ENCODE measurements around the gene TSHZ3. TPM values are rescaled to one million over a fixed set of nuclear protein-coding genes. Genes with fewer than 3 reads are reported as not detected.
A peak's percentile ranks its signal among the peaks of the same experiment; 100 is the strongest.

The TSHZ3 gene
- total RNA-seq, 8 experiments from 2014 or later, result 2.2 to 22.2 (median 14.0) TPM

DNA sequence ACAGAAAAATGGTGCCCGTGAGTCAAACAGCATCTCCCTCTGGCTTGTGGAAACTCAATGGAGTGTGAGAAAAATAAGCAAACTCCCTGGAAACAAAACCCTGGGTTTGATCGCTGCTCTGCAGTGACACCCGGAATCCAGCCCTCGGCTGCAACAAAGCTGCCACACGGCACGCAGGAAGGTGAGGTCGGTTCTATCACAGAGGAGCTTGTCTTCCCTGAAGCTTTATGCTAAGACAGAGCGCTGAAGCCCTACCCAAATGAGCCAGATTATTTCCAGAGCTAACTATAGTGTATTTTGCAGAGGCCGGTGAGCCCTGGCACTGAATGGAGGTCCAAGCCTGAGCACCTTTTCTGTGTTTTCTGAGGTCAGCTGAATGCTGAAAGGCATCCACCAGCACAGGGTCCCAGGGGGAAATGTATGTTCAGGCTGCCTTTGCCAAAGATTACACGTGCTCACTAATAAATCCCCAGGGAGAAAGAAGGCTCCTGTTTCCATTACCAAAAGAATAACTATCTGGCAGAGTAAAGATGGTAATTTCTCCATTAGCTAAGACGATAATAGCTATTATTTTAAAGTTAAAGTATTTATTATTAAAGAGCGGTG is 77.8 kb downstream of the TSHZ3 start:
- in situ Hi-C loops (cut with MboI; ENCODE audit: low pct_unique_long_range_greater_than_20kb in 2 of 9, low sequenced_read_pairs in 9 of 9, unreplicated experiment in 9 of 9), result no loop called here
- ATAC-seq (replicated peaks in 6 of 8), result peak in 5 of 8 experiments; percentile 30 to 61 (median 46)
- 44 to 90% (median 67%) methylated on average over 2 to 11 of the region's 12 CpGs; no CpG with 5 or more reads in 1 of the 10 experiments for WGBS, 10 experiments
- Histone ChIP-seq H3K27ac (peak overlapping the region; percentile 34 to 83), H3K4me3 (no peak overlapping the region), H3K4me1 (replicated peaks in 1 of 2) (peaks cover 47 to 81% of the 10 kb centered on the region in 2 donors)

DNA sequence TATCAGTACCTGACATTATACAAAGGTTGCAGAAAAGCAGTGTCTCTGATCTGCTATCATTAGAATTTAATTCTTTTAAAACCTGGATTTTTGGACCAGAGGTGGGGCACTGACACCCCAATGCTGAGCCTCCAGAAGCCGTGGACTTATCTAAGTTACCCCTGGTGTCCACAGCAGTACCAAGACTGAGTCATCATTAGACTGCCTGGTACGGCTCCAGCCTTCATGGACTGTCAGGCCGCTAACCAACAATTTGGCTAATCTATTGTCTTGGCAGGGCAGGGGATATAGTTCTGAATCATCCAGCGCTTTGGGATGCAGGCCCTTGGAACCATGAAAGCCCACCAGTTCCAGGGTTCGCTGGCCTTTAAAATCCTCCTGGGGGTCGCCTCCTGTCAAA is 78.3 kb downstream of the TSHZ3 start:
- ATAC-seq (replicated peaks in 6 of 8), result peak in 5 of 8 experiments; percentile 22 to 39 (median 29)
- in situ Hi-C loops (cut with MboI; ENCODE audit: low pct_unique_long_range_greater_than_20kb in 2 of 9, low sequenced_read_pairs in 9 of 9, unreplicated experiment in 9 of 9), result no loop called here
- WGBS, 10 experiments, result 53 to 92% (median 74%) methylated on average over 1 to 5 of the region's 6 CpGs; no CpG with 5 or more reads in 4 of the 10 experiments

DNA sequence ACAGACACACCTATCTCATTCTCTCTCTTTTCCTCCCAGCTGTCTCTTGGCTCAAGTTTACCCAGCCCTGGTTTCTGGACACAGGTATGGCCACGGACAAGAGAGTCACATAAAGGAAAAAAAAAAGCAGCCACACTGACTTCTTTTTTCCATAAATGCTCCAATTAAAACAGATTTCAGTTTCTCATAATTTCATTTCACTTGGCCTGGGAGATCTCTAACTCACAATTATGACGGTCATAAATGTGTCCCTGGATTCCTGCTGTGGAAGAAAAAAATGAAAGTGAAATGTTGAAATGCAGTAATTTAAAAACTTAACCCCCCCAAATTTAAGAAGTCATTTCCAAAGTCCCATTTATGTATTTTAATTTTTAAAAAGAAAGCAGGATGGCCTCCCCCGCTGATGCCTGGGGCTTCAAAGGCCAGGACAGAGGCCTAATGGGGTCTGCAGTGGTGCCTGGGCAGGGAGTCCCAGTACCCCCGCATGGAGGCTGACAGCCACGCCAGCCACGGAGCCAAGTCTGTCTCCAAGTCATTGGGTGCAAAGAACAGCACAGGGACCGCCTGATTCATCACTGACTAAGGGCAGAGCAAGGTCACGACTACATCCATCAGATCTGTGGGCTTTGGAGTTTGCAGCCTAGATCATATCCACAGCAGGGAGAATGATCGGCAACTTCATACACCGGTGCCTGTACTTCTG is 79.7 kb downstream of the TSHZ3 start:
- Histone ChIP-seq H3K4me3 (no peak overlapping the region), H3K4me1 (replicated peaks in 1 of 2) (peaks cover 29 to 64% of the 10 kb centered on the region in 2 donors), H3K27ac (no peak overlapping the region)
- in situ Hi-C loops (cut with MboI; ENCODE audit: low pct_unique_long_range_greater_than_20kb in 2 of 9, low sequenced_read_pairs in 9 of 9, unreplicated experiment in 9 of 9), result no loop called here
- ATAC-seq (replicated peaks in 6 of 8), result peak in 5 of 8 experiments; percentile 39 to 63 (median 44)
- 33 to 100% (median 88%) methylated on average over 1 to 9 of the region's 10 CpGs; no CpG with 5 or more reads in 2 of the 10 experiments for WGBS, 10 experiments

More for the DNA sequence above, 78.3 kb downstream of the TSHZ3 start:
- peak overlapping the region; percentile 34 to 83 for H3K27ac ChIP-seq
- H3K4me3 ChIP-seq, result no peak overlapping the region
- peaks cover 42 to 77% of the 10 kb centered on the region in 2 donors for H3K4me1 ChIP-seq (replicated peaks in 1 of 2)

DNA sequence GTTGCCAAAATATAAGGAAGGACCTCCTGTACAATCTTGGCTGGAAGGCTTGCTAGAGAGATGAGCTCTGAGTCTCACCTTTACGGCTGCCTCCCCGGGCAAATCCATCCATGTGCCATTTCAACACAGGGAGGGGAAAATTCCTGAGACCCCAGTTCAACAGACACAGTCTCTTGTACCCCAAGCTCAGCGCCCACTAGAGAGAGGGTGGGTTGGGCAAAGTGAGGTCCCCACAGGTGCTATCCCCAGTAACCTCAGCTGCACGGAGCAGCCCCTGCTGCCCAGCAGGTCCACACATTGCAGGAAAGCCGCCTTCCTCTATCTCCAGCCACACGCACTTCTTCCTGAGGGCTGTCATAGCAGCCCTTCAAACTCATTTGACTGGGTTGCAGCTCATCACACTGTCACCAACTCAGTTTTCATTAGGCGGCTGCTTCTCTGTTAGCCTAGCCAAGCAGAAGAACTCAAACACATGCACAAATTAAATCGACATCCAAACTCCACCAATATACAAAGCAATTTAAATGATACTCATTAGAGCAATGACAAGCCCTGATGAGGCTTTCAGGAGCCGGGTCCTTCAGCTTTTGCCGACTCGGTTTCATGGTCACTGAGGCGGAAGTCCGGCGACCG is 80.4 kb downstream of the TSHZ3 start:
- Histone ChIP-seq H3K4me3 (no peak overlapping the region), H3K4me1 (replicated peaks in 1 of 2) (peaks cover 25 to 56% of the 10 kb centered on the region in 2 donors), H3K27ac (no peak overlapping the region)
- ATAC-seq (replicated peaks in 6 of 8), result peak in 5 of 8 experiments; percentile 13 to 58 (median 33)
- WGBS, 10 experiments, result 60 to 97% (median 90%) methylated on average over 3 to 12 of the region's 15 CpGs; no CpG with 5 or more reads in 3 of the 10 experiments
- in situ Hi-C loops (cut with MboI; ENCODE audit: low pct_unique_long_range_greater_than_20kb in 2 of 9, low sequenced_read_pairs in 9 of 9, unreplicated experiment in 9 of 9), result no loop called here

DNA sequence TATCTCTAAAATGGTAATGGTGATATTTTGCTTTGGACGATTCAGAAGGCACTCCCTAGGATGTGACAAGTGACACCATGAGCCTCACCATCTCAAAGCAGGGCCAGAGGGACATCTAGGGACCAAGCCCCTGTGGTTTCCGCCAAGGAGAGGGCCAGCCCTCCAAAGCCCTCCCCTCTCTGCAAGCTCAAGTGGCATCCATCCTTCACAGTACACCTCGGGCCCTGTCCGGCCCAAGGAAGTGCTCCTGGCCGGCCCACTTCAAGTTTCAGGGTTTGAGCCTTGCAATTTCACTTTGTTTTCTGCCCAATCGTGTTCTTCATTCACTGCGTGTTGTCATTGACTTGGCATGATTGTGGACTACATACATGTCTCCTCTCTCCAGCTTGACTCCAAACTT is 82.5 kb downstream of the TSHZ3 start:
- in situ Hi-C loops (cut with MboI; ENCODE audit: low pct_unique_long_range_greater_than_20kb in 2 of 9, low sequenced_read_pairs in 9 of 9, unreplicated experiment in 9 of 9), result no loop called here
- peaks cover 20 to 40% of the 10 kb centered on the region in 2 donors for H3K4me1 ChIP-seq (replicated peaks in 1 of 2)

DNA sequence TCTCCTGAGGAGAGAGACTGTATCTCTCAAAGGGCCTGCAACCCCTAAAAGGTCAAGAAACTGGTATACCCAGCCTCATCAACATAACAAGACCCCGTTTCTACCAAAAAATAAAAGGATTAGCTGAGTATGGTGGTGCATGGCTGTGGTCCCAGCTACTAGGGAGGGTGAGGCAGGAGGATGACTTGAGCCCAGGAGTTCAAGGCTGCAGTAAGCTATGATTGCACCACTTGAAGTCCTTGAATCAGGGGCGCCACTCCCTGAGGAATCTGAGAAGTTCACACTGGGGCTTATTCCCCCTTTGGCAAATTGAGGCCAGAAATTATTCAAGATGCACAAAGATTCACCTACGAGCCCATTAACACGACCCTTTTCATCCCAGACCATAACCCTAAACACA is 83.0 kb downstream of the TSHZ3 start:
- Histone ChIP-seq H3K4me3 (no peak overlapping the region), H3K4me1 (replicated peaks in 1 of 2) (peaks cover 20 to 38% of the 10 kb centered on the region in 2 donors), H3K27ac (no peak overlapping the region)
- 39 to 100% (median 79%) methylated on average over 1 to 4 of the region's 4 CpGs; no CpG with 5 or more reads in 4 of the 10 experiments for WGBS, 10 experiments
- ATAC-seq (replicated peaks in 6 of 8), result no peak
- in situ Hi-C loops (cut with MboI; ENCODE audit: low pct_unique_long_range_greater_than_20kb in 2 of 9, low sequenced_read_pairs in 9 of 9, unreplicated experiment in 9 of 9), result no loop called here

More for the DNA sequence above, 82.5 kb downstream of the TSHZ3 start:
- ATAC-seq (replicated peaks in 6 of 8), result no peak
- H3K27ac ChIP-seq, result no peak overlapping the region
- no peak overlapping the region for H3K4me3 ChIP-seq
- 76 to 100% (median 99%) methylated on average over 1 to 5 of the region's 7 CpGs; no CpG with 5 or more reads in 4 of the 10 experiments for WGBS, 10 experiments

DNA sequence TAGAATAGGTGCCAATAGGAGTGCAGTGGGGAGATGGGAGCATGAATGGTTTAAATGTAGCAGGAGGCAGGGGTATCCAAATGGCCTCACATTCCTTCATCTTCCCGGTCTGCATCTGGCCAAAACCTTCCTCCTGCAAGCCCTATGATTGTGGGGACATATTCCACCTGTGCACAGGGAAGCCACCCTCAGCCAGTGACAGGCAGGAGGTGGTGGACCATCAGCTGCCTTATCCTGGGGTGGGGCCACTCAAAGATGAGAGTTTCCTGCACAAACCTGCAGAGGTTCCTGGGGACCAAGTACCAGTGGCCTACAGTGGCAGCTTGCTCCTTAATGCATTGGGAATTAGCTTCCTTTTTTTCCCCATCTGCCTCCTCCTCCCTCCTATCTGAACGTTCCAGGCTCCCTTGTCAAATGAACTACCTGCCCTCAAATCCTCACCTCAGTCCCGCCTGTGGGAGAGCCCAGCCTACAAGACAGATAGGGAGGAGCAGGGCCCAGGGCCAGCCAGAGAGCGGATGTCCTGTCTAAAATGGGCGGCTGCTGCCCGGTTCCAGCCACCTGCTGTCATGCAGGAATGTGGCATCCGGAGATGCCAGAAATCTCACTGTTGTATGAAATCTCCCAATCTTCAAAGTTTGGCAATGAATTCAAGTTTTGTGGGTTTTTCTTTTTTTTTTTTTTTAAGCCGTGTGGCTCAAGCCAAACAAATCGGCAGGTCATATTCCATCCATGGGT is 85.0 kb downstream of the TSHZ3 start:
- in situ Hi-C loops (cut with MboI; ENCODE audit: low pct_unique_long_range_greater_than_20kb in 2 of 9, low sequenced_read_pairs in 9 of 9, unreplicated experiment in 9 of 9), result no loop called here

DNA sequence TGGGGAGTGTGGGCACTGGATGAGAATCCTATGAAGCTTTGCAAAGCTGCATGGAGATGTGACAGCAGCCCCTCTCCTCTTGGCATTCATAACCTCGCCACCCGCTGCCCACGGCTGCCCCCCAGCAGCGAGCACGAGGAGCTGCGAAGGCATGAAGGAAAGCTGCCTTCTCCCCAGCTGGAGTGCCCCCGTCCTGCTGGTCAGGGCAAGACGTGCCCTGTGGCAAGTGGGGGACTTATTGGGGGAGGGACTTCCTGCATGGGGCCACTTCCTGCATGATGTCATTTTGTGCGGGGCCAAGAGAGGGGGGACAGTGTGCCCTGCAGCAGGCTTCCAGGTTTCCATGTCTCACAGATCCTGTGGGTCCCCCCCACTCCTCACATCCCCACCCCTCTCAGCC is 85.9 kb downstream of the TSHZ3 start:
- in situ Hi-C loops (cut with MboI; ENCODE audit: low pct_unique_long_range_greater_than_20kb in 2 of 9, low sequenced_read_pairs in 9 of 9, unreplicated experiment in 9 of 9), result no loop called here
- Histone ChIP-seq H3K4me3 (no peak overlapping the region), H3K27ac (no peak overlapping the region), H3K4me1 (replicated peaks in 1 of 2) (peaks cover 9% of the 10 kb centered on the region in 2 donors)
- WGBS, 10 experiments, result 80 to 83% methylated on average over 1 to 4 of the region's 9 CpGs; no CpG with 5 or more reads in 8 of the 10 experiments
- ATAC-seq (replicated peaks in 6 of 8), result peak in 5 of 8 experiments; percentile 20 to 62 (median 47)

More for the DNA sequence above, 85.0 kb downstream of the TSHZ3 start:
- WGBS, 10 experiments, result 60 to 100% (median 90%) methylated on average over 1 to 7 of the region's 9 CpGs; no CpG with 5 or more reads in 2 of the 10 experiments
- H3K4me1 ChIP-seq (replicated peaks in 1 of 2), result peaks cover 15 to 18% of the 10 kb centered on the region in 2 donors
- no peak for ATAC-seq (replicated peaks in 6 of 8)
- no peak overlapping the region for H3K27ac ChIP-seq
- no peak overlapping the region for H3K4me3 ChIP-seq

DNA sequence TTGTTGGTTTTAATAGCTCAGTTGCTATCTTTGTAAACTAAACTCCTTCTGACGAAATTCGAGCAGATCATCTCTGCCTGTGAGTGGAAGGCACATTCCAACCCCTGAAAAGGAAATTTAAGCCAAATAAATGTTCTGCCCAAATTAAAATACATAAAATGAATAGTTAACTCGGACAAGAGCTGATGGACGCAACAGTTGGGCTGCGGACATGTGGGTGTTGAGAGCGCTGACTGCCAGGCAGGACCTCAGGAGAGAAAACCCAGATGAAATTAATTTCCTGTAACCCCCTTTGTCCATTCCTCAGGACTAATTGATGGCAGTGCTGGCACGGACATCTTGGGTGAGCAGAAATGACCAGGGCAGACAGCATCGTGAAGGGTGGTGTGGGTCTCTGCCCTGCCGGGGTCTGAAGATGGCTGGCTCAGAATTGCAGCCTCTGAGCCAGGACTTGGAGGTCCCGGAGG is 86.5 kb downstream of the TSHZ3 start:
- no peak overlapping the region for H3K4me3 ChIP-seq
- H3K27ac ChIP-seq, result no peak overlapping the region
- no peak for ATAC-seq (replicated peaks in 6 of 8)
- 0 to 97% (median 73%) methylated on average over 1 to 9 of the region's 10 CpGs; no CpG with 5 or more reads in 1 of the 10 experiments for WGBS, 10 experiments
- in situ Hi-C loops (cut with MboI; ENCODE audit: low pct_unique_long_range_greater_than_20kb in 2 of 9, low sequenced_read_pairs in 9 of 9, unreplicated experiment in 9 of 9), result no loop called here
- peaks cover 8 to 9% of the 10 kb centered on the region in 2 donors for H3K4me1 ChIP-seq (replicated peaks in 1 of 2)

DNA sequence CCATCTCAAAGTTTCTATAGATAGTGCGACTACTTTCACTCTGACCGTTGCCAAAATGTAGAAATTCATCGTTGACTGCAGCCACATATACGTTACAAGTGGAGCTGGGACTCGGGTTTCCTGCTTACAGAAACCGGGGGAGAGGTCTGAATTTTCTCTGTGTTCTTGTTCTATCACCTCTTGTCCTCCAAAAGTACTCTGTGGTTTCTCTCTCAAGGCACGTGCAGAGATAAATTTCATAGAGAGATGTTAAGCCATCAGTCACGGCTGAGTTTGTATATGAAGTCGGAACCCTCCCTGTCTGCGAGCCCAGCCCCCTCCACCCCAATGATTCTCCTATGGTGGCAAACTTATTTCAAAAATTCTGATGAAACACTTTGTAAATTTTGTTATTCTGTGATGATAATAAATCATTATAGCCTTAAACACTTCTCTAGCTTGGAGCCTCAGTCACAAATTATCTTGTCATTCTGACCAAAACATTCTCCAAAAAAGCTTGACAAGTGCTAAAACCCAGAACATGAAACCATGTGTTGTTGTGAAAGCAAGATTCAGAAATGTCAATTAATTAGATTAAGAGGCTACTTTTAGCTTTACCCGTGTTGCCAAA is 87.5 kb downstream of the TSHZ3 start:
- H3K27ac ChIP-seq, result no peak overlapping the region
- H3K4me1 ChIP-seq (replicated peaks in 1 of 2), result peaks cover 8 to 9% of the 10 kb centered on the region in 2 donors
- 0 to 94% (median 68%) methylated on average over 1 to 11 of the region's 11 CpGs for WGBS, 10 experiments
- no peak overlapping the region for H3K4me3 ChIP-seq
- ATAC-seq (replicated peaks in 6 of 8), result no peak
- in situ Hi-C loops (cut with MboI; ENCODE audit: low pct_unique_long_range_greater_than_20kb in 2 of 9, low sequenced_read_pairs in 9 of 9, unreplicated experiment in 9 of 9), result no loop called here

DNA sequence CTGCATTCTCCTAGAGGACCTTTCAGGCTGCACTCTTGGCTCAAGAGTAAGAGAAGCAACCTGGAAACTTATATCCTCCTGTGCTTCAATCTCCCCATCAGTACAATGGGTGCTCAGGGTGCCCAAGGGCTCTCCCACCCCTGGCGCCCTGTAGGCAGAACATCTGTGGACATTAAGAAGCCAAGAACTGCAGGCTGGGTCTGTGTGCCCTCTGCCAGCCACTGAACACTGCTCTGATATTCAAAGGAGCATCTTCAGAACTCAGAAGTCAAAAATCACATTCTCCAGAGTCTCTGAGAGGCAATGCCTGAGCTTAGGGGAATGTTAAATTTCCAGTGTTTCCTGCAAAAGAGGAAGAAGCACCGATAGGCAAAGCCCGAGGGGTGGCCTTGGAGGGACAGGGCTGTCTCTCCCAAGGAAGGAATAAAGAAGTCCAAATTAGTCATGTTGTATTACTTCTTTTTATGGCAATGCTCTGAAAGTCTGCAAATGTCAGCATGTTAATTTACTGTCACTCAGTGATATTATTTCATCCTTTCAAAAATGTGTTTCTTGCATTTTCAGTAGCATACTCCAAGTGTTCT is 88.1 kb downstream of the TSHZ3 start:
- Histone ChIP-seq H3K27ac (no peak overlapping the region), H3K4me3 (no peak overlapping the region), H3K4me1 (replicated peaks in 1 of 2) (peaks cover 14% of the 10 kb centered on the region in 2 donors)
- ATAC-seq (replicated peaks in 6 of 8), result no peak
- in situ Hi-C loops (cut with MboI; ENCODE audit: low pct_unique_long_range_greater_than_20kb in 2 of 9, low sequenced_read_pairs in 9 of 9, unreplicated experiment in 9 of 9), result no loop called here
- WGBS, 10 experiments, result 0 to 83% (median 80%) methylated on average over 1 to 2 of the region's 3 CpGs; no CpG with 5 or more reads in 1 of the 10 experiments
